Mononuclear cell (primary cell): ENCODE data around the gene C20orf96. TPM values are rescaled to one million over a fixed set of nuclear protein-coding genes. Genes with fewer than 3 reads are reported as not detected.
A peak's percentile ranks its signal among the peaks of the same experiment; 100 is the strongest.
"Not testable (repeated sequence)": the region's sequence is repeated elsewhere in the genome, so short reads cannot be mapped to it uniquely, and the experiment has no call there.

Experiments
- H3K27me3 ChIP-seq: 2 replicates; pipeline ENCODE4 v1.6.0; 2011; ENCODE audit warnings: low read length, control low read depth; ENCODE audit not compliant: insufficient read depth
- H3K4me1 ChIP-seq: 2 replicates; pipeline ENCODE4 v1.5.1; 2011; ENCODE audit warnings: mild to moderate bottlenecking, low read length, control low read depth; ENCODE audit not compliant: insufficient read depth
- H3K4me3 ChIP-seq: 2 replicates; pipeline ENCODE4 v1.5.1; 2011; ENCODE audit warnings: mild to moderate bottlenecking, low read length, moderate library complexity
- H3K9me3 ChIP-seq: 2 replicates; pipeline ENCODE4 v1.5.1; 2011; ENCODE audit warnings: low read depth, mild to moderate bottlenecking, control low read depth, low read length
- total RNA-seq: library from RNA; depleted of rRNA; stranded (reverse); fragments of >200 nt; gene quantifications from one replicate; pipeline ENCODE4 v1.2.3, GENCODE V29; 2012

C20orf96 gene
- total RNA-seq, 1 donor = 0.73 TPM

DNA sequence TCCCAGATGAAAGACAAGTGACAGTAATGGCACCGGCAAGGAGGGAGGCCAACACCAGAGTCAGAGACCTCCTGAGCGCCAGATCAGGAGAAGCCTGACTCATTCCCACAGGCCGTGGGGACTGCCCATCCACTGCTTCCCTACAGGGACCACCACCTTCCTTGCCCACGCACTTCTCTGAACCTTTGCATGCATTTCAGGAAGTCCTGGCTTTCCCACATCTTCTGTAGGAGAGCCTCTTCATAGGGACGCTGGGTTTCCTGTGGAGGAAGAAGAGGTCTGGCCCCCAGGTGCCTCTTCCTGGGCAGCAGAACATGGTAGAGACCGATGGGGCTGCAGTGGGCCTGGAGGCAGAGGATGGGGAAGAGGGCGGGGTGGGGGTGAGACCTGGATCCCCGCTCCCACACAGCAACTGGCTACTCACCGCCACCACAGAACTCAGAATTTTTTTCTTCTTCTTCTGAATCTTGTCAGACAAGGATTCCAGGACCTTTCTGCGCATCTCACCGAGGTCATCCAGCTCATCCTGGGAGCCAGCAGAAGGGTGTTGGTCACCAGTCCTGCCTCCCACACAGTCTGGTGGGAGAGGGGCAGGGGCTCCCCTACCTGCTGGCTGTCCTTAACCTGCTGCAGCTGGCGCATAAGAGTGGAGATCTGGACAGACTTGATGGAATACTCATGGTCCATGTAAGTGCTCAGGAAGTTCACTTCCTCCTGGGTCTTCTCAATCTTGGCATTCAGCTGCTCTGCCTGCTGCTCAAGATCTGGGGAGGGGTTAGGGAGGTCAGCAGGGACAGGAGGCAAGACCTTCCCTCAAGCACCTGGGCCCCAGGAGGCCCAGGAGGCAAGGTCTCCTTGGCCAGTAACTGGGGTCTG, 13.7 kb downstream of the C20orf96 start:
- Histone ChIP-seq H3K9me3 (no peaks in the 10 kb centered on the region), H3K4me1 (no peaks in the 10 kb centered on the region), H3K4me3 (no peak overlapping the region), H3K27me3 (no peaks in the 10 kb centered on the region)

DNA sequence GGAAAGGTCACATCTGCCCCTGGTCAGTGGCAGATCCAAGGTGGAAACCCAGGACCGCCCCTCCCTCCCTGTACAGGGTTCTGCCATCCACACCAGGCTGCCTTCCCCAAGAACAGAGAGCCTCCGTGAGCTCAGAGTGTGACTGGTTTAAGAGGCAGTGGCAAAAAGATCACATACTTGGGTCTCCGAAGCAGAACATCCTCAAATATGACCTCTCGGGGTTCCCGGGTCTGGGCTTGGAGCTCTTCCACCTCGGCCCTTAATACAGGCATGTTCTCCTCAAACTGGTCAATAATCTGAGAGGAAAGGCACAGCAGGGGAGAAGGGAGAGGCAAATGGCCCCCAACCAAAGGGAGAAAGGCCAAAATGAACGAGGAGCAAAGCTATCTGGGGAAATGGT, 14.8 kb downstream of the C20orf96 start:
- no peaks in the 10 kb centered on the region for H3K4me1 ChIP-seq
- H3K4me3 ChIP-seq = no peak overlapping the region
- H3K9me3 ChIP-seq = no peaks in the 10 kb centered on the region
- no peaks in the 10 kb centered on the region for H3K27me3 ChIP-seq

DNA sequence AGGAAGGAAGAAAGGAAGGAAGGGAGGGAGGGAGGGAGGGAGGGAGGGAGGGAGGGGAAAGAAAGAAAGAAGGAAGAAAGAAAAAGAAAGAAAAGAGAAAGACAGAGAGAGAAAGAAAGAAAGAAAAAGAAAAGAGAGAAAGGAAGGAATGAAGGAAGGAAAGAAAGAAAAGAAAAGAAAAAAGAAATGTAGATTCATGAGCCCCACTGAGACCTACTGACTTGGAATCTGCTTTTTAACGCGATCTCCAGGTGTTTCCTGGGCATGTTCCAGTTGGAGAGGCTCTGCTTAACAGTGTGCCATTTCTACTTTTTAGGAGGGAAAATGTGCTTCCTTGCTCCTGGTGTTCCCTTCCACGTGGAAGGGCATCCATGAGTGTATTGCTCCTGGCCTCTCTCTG, 16.7 kb downstream of the C20orf96 start:
- Histone ChIP-seq H3K9me3 (no peaks in the 10 kb centered on the region), H3K27me3 (no peaks in the 10 kb centered on the region), H3K4me3 (no peak overlapping the region), H3K4me1 (no peaks in the 10 kb centered on the region)

DNA sequence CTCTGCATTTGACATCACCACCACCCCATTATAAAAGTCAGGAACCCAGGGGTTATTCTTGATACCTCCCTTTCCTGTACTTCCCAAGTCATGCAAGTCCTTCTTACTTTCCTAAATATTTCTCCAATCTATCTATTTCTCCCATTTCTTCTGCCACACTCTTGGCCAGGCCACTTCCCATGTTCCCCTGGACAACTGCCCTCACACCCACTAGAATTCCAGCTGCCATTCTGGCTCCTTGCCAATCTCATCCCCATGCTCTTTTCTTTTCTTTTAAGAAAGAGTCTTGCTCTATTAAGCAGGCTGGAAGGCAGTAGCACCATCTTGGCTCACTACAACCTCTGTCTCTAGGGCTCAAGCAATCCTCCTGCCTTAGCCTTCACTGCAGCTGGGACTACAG, 17.8 kb downstream of the C20orf96 start:
- H3K9me3 ChIP-seq = no peaks in the 10 kb centered on the region
- no peaks in the 10 kb centered on the region for H3K4me1 ChIP-seq
- no peaks in the 10 kb centered on the region for H3K27me3 ChIP-seq
- no peak overlapping the region for H3K4me3 ChIP-seq

DNA sequence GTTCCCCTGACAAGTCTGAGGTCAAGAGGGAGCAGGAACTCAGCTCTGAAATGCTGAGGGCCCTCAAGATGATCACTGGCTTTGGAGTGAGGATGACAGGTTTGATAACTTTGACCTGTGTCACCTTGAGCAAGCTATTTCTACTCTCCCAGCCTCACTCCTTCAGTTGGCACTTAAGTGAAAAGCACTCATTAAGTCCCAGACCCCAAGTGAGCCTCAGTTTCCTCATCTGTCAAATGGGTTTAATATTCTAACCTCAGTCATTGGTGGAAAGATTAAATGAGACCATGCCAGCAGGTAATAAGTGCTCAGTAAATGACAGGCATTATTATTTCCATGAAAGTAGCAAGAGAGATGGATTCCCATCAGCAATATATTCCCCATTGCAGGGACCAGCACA, 19.0 kb downstream of the C20orf96 start:
- peaks cover 4% of the 10 kb centered on the region for H3K4me1 ChIP-seq
- no peak overlapping the region for H3K4me3 ChIP-seq
- H3K27me3 ChIP-seq = no peaks in the 10 kb centered on the region
- H3K9me3 ChIP-seq = no peaks in the 10 kb centered on the region

DNA sequence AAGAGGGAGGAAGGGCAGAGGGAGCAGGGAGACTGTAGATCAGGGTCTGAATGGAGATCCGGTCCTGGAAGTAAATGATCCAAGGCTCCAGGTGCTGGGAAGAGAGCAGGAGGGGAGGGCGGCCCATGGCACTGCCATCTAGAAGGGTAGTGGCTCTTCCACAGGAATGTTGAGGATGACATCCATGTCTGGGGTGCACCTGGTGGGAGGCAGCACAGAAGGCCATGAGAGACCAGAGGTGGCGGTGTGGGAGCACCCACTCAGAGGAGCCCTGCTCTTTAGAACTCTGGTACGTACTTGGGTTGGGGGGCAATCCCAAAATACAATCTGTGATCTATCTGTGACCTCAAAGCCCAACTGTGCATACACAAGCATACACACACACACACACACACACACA, 19.5 kb downstream of the C20orf96 start:
- Histone ChIP-seq H3K9me3 (no peaks in the 10 kb centered on the region), H3K4me1 (peaks cover 4% of the 10 kb centered on the region), H3K4me3 (no peak overlapping the region), H3K27me3 (no peaks in the 10 kb centered on the region)

DNA sequence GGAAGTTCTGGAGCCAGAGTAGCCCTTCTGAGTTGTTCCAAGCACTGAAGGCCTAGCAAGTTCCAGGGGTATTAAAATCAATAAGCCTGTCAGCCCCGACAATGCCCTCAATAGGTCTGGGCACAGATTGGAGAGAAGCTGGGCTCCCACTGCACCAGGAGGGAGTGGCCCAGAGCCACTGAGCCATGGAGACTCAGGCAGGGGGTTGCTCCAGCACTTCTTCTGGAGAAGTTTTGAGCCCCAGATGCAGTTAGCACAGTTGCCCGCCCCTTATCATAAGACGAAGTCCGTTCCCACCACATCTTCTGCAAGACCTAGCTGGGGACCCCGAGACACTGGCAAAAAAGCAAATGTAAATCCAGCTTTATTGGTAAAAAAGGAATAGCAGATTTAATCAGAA, 20.0 kb downstream of the C20orf96 start:
- Histone ChIP-seq H3K27me3 (no peaks in the 10 kb centered on the region), H3K4me1 (peaks cover 4% of the 10 kb centered on the region), H3K4me3 (no peak overlapping the region), H3K9me3 (no peaks in the 10 kb centered on the region)

DNA sequence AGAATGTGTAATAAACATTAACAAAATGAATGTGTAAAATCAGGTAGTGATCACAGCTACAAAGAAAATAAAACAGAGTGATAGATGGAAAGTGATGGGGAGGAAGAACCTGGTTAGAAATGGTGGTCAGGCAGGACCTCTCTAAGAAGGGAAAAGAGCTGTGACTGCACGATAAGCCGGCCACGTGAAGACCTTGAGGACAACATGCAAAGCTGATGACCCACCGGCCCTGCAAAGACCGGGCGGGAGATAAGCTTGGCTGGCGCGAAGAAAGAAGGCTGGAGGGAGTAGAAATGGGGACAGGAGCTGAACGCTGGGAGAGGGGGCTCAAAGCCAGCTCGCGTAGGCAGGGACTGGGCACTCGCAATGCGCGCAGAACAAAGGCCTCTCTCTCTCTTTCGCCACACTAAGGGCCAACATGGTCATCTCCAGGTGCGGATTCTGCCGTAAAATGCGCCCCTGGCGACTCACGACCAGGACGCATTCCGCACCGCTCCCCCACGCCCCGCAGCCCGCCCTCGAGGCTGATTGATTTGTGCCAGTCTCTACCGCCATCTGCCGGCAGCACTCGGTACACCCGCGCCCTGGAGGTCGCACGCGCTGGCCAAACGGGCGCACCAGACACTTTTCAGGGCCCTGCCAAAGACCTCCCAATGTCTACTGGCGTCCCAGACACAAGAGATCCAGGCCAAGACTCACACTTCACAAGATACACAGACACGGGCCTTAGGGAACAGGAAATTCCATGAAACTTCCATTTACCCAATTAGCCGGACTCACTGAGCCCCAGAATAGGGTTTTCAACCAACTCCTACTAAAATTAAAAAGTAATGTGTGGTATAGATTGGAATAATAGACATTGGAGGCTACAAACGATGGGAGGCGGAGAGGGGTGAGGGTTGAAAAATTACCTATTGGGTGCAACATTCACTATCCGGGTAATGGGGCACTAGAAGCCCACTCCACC, 23.7 kb downstream of the C20orf96 start:
- no peaks in the 10 kb centered on the region for H3K27me3 ChIP-seq
- H3K9me3 ChIP-seq = no peaks in the 10 kb centered on the region
- H3K4me1 ChIP-seq = peaks cover 4% of the 10 kb centered on the region
- peak overlapping the region; percentile 23 for H3K4me3 ChIP-seq

DNA sequence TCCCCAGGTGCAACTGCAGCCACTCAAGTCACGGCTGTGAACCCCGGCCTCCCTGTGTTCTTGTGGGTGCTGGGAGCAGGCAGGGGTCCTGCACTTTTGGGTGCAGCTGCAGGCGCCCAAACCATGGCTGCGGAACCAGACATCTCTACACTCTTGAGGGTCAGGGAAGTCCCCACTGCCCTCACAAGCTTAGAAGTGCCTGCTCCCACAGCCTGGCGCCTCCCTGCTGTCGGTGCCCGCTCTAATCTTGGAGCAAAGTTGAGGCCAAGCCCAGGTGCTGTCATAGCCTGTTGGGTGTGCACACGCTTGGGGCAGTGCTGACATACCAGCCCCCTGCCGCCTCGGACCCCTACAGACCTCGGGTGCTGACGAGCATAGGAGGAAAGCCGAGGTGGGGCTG, 26.8 kb downstream of the C20orf96 start:
- Histone ChIP-seq H3K27me3 (no peaks in the 10 kb centered on the region), H3K4me1 (peaks cover 4% of the 10 kb centered on the region)

DNA sequence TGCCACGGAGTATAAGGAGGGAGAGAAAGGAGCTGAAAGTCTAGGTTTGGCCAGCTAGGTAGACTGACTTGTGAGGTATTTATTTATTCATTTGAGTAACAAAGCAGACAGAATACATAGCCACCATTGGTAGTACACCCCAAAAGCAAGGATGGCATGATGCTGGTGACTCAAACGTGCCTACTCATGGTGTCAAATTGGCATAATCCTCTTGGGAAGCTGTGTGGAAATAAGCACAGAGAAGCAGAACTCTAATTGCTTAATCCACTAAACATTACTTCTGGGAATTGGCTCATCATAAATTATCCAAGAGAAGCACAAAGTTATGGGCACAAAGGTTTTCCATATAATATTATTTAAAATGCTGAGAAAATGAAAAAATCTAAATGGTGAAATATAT, 30.6 kb downstream of the C20orf96 start:
- H3K4me1 ChIP-seq = no peaks in the 10 kb centered on the region
- H3K9me3 ChIP-seq = no peaks in the 10 kb centered on the region
- no peak overlapping the region for H3K4me3 ChIP-seq
- H3K27me3 ChIP-seq = no peaks in the 10 kb centered on the region

More for the DNA sequence above, 26.8 kb downstream of the C20orf96 start:
- Histone ChIP-seq H3K4me3 (no peak overlapping the region), H3K9me3 (no peaks in the 10 kb centered on the region)

DNA sequence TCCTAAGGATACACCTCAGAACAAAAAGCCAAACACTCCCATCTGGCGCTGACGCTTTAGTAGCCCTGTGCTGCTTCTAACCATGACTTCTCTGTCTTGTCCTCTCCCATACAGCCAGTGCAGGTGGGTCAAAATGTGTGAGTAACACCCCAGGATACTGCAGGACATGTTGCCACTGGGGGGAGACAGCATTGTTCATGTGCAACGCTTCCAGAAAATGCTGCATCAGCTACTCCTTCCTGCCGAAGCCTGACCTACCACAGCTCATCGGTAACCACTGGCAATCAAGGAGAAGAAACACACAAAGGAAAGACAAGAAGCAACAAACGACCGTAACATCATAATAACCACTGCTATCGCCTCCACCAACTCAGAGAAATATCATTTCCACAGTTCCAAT, 31.6 kb downstream of the C20orf96 start:
- Histone ChIP-seq H3K27me3 (no peaks in the 10 kb centered on the region), H3K4me1 (no peaks in the 10 kb centered on the region), H3K9me3 (no peaks in the 10 kb centered on the region), H3K4me3 (no peak overlapping the region)

DNA sequence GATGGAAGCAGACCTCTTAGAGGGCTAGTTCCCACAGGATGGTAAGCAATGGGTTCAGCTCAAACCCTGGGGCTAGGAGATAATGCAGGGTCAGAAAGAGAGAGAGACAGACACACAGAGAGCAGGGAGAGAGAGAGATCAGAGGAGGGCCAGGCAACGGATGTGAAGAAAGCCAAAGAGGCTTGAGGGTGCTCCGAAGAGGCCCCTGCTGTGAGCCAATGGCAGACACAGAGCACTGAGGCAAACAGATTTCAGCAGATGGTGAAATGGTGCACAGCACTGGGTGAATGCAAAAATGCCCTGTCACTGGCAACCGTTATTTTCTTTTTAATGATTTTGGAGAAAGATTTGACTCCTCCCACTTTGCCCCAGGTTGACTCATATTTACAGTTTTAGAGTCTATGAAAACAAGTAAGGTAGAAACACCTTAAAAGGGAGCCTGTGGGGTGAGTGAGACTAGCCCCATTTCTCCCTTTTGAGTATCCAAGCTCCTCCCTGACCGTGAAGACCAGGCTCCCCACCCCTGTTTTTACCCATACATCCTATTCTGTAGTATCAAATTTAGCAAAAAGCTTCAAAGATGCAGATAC, 32.2 kb downstream of the C20orf96 start:
- H3K4me1 ChIP-seq = no peaks in the 10 kb centered on the region
- H3K9me3 ChIP-seq = no peaks in the 10 kb centered on the region
- H3K4me3 ChIP-seq = no peak overlapping the region
- H3K27me3 ChIP-seq = no peaks in the 10 kb centered on the region

DNA sequence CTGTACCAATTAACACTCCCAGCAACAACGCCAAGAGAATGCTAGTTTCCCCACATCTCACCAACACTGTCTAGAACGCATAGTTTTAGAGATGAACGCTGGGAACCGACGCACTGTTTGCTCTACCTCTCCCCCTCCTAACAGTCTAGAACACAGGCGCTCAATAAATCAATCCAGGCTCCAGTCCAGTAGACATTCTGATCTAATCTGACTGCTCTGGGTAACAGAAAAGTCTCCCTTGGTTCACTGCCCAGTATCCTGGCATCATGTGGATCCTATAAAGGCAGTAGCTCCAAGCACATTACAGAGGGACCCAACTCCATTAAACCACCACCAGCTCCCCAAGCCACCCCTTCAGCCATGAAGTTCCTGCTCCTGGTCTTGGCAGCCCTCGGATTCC, 33.1 kb downstream of the C20orf96 start, which contains the start of gene DEFB132:
DEFB132 (plus strand) TSS at position 306 of the 400 bp plus-strand sequence; CDS start at position 361, 55 bp downstream.
- Histone ChIP-seq H3K9me3 (no peaks in the 10 kb centered on the region), H3K4me3 (no peak within 1 kb of the TSS), H3K27me3 (no peaks in the 10 kb centered on the region), H3K4me1 (no peaks in the 10 kb centered on the region)

DNA sequence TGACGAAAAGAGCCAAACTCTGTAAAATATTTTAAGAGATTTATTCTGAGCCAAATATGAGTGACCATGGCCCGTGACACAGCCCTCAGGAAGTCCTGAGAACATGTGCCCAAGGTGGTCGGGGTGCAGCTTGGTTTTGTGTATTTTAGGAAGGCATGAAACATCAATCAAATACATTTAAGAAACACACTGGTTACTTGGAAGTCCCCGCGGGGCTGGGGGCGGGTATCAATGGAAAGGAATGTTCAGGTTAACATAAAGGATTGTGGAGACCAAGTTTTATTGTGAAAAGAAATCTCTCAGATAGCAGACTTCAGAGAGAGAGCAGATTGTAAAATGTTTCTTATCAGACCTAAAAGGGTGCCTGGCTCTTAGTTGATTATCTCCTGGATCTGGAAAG, 37.1 kb downstream of the C20orf96 start:
- not testable (repeated sequence) for H3K4me3 ChIP-seq, H3K27me3 ChIP-seq, H3K4me1 ChIP-seq, H3K9me3 ChIP-seq

DNA sequence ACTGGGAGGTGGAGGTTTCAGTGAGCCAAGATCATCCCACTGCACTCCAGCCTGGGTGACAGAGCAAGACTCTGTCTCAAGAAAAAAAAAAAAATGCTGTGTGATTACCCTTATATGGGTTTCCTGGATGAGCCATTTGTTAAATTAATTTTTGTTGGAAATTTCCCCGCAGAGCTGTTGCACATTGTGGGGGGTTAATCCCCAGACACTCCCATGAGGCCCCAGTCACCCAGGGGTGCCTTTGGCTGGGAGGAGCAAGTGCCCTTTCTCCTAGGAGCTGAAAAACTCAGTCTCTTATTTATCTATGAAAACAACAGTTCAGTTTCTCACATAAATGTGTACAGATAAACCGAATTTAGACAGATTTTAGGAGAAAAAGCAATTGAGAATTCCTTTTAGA, 37.7 kb downstream of the C20orf96 start:
- Histone ChIP-seq H3K9me3 (no peaks in the 10 kb centered on the region), H3K4me1 (no peaks in the 10 kb centered on the region), H3K4me3 (no peak overlapping the region), H3K27me3 (no peaks in the 10 kb centered on the region)
